BE2C (cell line): Measurements from ENCODE around the gene TAF1D.

Experiments
- DNase-seq: peaks from one replicate; pipeline ENCODE4 v3.0.0-alpha.2; 2020
- H3K27me3 ChIP-seq: fragments of 250-450 bp; sonication (Bioruptor Pico); 2 replicates; pipeline ENCODE4 v1.5.1; 2020; ENCODE audit warnings: mild to moderate bottlenecking
- H3K36me3 ChIP-seq: fragments of 250-450 bp; sonication (Bioruptor Pico); 2 replicates; pipeline ENCODE4 v1.5.1; 2020; ENCODE audit warnings: mild to moderate bottlenecking
- H3K4me1 ChIP-seq: fragments of 250-450 bp; sonication (Bioruptor Pico); 2 replicates; pipeline ENCODE4 v1.5.1; 2020
- H3K4me3 ChIP-seq: 2 replicates; pipeline ENCODE4 v1.5.1; 2011; ENCODE audit warnings: low read depth, low read length
- H3K9me3 ChIP-seq: fragments of 250-450 bp; sonication (Bioruptor Pico); 2 replicates; pipeline ENCODE4 v1.5.1; 2020
- TF ChIP-seq, protein P1 (sequence below): IDR thresholded peaks from 2 replicates; pipeline ENCODE4 v1.5.1; 2012; ENCODE audit warnings: mild to moderate bottlenecking, low read depth, low read length

TAF1D gene

GRCh38 chr11:93732237-93732892 lies 8.9 kb downstream of the TAF1D start:
- DNase-seq, result no peak
- Histone ChIP-seq H3K4me1 (no peaks in the 10 kb centered on the region), H3K4me3 (no peak overlapping the region), H3K27me3 (no peaks in the 10 kb centered on the region), H3K36me3 (peaks cover 100% of the 10 kb centered on the region), H3K9me3 (no peaks in the 10 kb centered on the region)
- TF ChIP-seq, protein P1, sequence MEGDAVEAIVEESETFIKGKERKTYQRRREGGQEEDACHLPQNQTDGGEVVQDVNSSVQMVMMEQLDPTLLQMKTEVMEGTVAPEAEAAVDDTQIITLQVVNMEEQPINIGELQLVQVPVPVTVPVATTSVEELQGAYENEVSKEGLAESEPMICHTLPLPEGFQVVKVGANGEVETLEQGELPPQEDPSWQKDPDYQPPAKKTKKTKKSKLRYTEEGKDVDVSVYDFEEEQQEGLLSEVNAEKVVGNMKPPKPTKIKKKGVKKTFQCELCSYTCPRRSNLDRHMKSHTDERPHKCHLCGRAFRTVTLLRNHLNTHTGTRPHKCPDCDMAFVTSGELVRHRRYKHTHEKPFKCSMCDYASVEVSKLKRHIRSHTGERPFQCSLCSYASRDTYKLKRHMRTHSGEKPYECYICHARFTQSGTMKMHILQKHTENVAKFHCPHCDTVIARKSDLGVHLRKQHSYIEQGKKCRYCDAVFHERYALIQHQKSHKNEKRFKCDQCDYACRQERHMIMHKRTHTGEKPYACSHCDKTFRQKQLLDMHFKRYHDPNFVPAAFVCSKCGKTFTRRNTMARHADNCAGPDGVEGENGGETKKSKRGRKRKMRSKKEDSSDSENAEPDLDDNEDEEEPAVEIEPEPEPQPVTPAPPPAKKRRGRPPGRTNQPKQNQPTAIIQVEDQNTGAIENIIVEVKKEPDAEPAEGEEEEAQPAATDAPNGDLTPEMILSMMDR, result no peak

DNA sequence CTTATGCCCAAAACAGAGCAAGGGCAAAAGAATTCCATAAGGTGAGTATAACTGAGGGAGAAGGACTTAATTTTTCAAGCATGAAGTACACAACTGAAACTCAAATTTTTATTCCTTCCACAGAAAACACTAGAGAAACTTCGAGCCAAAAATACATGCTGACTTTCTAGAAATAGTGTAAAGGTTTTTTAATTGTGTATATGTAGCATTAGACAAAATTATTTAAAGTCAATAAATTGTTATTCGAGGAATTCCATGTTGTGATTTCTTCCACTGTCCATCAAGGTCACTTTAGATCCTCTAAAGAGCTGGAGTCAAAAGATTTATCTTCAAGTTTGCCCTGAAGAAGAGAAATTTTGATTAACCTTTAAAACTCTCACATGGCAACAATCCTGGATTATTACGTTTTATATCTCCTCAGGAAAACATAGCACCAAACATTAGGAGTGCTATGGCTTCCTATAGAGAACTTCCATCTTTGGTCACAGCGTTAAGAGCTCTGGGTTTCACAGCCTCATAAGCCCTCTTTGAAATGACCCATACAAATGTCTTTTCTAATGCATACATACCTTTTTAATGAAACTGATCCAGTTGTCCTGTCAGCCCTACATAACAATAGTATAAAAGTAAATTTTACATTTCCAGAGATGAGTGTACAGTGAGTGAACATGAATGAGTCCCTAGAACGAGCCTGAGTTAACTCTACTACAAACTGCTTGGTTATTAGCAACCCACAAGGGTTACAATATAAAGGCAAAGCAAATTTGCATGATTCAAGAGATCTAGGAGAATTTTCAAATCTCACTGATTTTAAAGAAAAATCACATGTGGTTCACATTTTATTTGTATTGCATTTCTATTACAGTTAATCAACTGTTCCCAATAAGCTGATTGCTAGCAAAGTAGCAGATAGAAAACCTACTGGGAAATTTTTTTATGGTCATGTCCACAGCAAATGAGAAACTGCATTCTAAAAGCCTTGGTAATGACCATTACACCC lies 10.9 kb downstream of the TAF1D start:
- H3K9me3 ChIP-seq, result no peaks in the 10 kb centered on the region
- DNase-seq, result no peak
- TF ChIP-seq, protein P1, result no peak

DNA sequence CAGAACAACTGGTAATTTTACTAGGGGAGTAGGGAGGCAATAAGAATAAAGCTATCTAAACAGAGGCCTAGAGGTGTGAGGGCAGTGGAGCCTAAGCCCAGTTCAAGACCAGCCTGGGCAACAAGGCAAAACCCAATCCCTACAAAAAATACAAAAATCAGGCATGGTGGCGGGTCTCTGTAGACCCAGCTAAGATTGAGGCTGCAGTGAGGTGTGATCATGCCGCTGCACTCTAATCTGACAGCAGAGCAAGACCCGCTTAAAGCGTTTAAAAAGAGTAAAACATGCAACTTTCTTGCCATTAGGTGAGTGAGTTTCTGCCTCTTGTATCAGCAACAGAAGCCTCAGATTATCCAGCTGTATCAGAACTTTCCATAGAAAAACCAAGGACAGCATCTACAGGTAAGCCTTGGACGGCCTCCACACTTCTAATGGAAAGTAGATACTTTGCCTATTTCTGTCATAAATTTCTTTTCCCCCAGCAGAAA lies 12.1 kb downstream of the TAF1D start:
- Histone ChIP-seq H3K4me1 (no peaks in the 10 kb centered on the region), H3K4me3 (no peak overlapping the region), H3K36me3 (peaks cover 99% of the 10 kb centered on the region), H3K27me3 (no peaks in the 10 kb centered on the region), H3K9me3 (no peaks in the 10 kb centered on the region)
- TF ChIP-seq, protein P1, result no peak
- no peak for DNase-seq

More for the DNA sequence above, 10.9 kb downstream of the TAF1D start:
- Histone ChIP-seq H3K4me3 (no peak overlapping the region), H3K27me3 (no peaks in the 10 kb centered on the region), H3K4me1 (no peaks in the 10 kb centered on the region), H3K36me3 (peaks cover 99% of the 10 kb centered on the region)

- TF ChIP-seq, protein P1, result no peak
- Histone ChIP-seq H3K27me3 (no peaks in the 10 kb centered on the region), H3K4me1 (no peaks in the 10 kb centered on the region), H3K4me3 (no peak overlapping the region), H3K36me3 (peaks cover 98% of the 10 kb centered on the region), H3K9me3 (no peaks in the 10 kb centered on the region)
- no peak for DNase-seq
These were observed 12.5 kb downstream of the TAF1D start for GRCh38 chr11:93728792-93729128.

- Histone ChIP-seq H3K4me3 (no peak overlapping the region), H3K9me3 (no peaks in the 10 kb centered on the region), H3K4me1 (no peaks in the 10 kb centered on the region), H3K27me3 (no peaks in the 10 kb centered on the region), H3K36me3 (peaks cover 97% of the 10 kb centered on the region)
- DNase-seq, result no peak
- TF ChIP-seq, protein P1, result no peak
These were observed 13.1 kb downstream of the TAF1D start for GRCh38 chr11:93727985-93728791.
